ENCODE data around the gene PDE4A. TPM values are rescaled to one million over a fixed set of nuclear protein-coding genes. Genes with fewer than 3 reads are reported as not detected.

The PDE4A gene
- total and polyA plus RNA-seq, 2 of the 8 experiments (the other 6 are each of a cell fraction or from before 2014, with no cell fraction given) = 2.0 to 4.4 TPM

GRCh38 chr19:10418485-10419199, 1.7 kb upstream of the PDE4A start:
- 5% methylated on average over 24 of the region's 32 CpGs; no CpG with 5 or more reads in 1 of the 2 experiments for WGBS, 2 experiments (ENCODE audit: extremely low coverage in 1 of 2, insufficient coverage in 1 of 2, insufficient read length in 1 of 2, insufficient replicate concordance in 2 of 2, low coverage in 1 of 2, low lambda C conversion rate in 2 of 2, missing lambda C conversion rate in 1 of 2)
- Histone ChIP-seq H3K9ac (replicated peaks in 1 of 4; ENCODE audit: extremely low read depth in 1 of 4, low read depth in 3 of 4, low read length in 3 of 4) (no peak overlapping the region), H3K4ac (replicated peaks; ENCODE audit: insufficient read length, low read depth, low read length) (no peak overlapping the region), H2AFZ (ENCODE audit: low read length) (no peak overlapping the region), H3K23ac (ENCODE audit: insufficient read length) (no peak overlapping the region), H3K36me3 (ENCODE audit: control insufficient read depth in 2 of 4, insufficient read depth in 4 of 4, low read length in 3 of 4) (no peaks in the 10 kb centered on the region), H3K18ac (ENCODE audit: extremely low read depth, low read length) (no peak overlapping the region), H2BK5ac (ENCODE audit: low read depth, low read length) (no peak overlapping the region), H3K27me3 (replicated peaks in 1 of 4; ENCODE audit: control insufficient read depth in 3 of 4, extremely low read depth in 1 of 4, insufficient read depth in 3 of 4, low read length in 3 of 4) (peaks cover 39 to 82% (median 71%) of the 10 kb centered on the region in 4 experiments), H4K5ac (ENCODE audit: insufficient read length, low read depth, low read length) (no peak overlapping the region), H3K4me1 (replicated peaks in 1 of 4; ENCODE audit: control insufficient read depth in 3 of 4, insufficient read depth in 4 of 4, low read length in 3 of 4) (peaks cover 5 to 26% (median 13%) of the 10 kb centered on the region in 4 experiments), H4K20me1 (replicated peaks in 1 of 2; ENCODE audit: control insufficient read depth in 1 of 2, insufficient read depth in 2 of 2, low read length in 2 of 2) (peaks cover 0 to 15% of the 10 kb centered on the region in 2 experiments), H3K9me3 (ENCODE audit: insufficient read depth in 2 of 2, low read depth in 1 of 2, low read length in 1 of 2) (peaks cover 0 to 2% of the 10 kb centered on the region in 2 experiments; a peak in 1 of 4 replicates), H2BK120ac (replicated peaks; ENCODE audit: low read depth, low read length) (no peak overlapping the region), H2BK20ac (ENCODE audit: low read length) (no peak overlapping the region; the same call in 1 of the 2 replicates), H4K8ac (ENCODE audit: extremely low read depth, insufficient read depth, low read length) (no peak overlapping the region), H3K79me2 (ENCODE audit: control insufficient read depth in 1 of 2, insufficient read depth in 2 of 2, low read length in 2 of 2) (no peaks in the 10 kb centered on the region), H2BK15ac (ENCODE audit: low read length) (no peak overlapping the region), H3K14ac (ENCODE audit: insufficient read length) (no peak overlapping the region), H3K4me2 (ENCODE audit: insufficient read depth in 1 of 2, low read depth in 2 of 2, low read length in 2 of 2) (peak overlapping the region; percentile 98), H2AK5ac (ENCODE audit: low read depth, low read length) (no peak overlapping the region), H3K56ac (replicated peaks; ENCODE audit: insufficient read length, low read depth, low read length) (no peak overlapping the region), H3K23me2 (ENCODE audit: low read depth, low read length) (peaks cover 14% of the 10 kb centered on the region; the same call in 1 of the 2 replicates), H2BK12ac (ENCODE audit: low read depth, low read length) (no peak overlapping the region), H4K91ac (replicated peaks; ENCODE audit: insufficient read length, low read length) (peak overlapping the region; percentile 22), H3K27ac (ENCODE audit: low read depth, low read length) (no peak overlapping the region), H3K79me1 (ENCODE audit: low read depth, low read length) (no peaks in the 10 kb centered on the region), H3K4me3 (ENCODE audit: extremely low read depth in 1 of 4, insufficient read depth in 2 of 4, low read depth in 3 of 4, low read length in 4 of 4) (peak overlapping the region in 3 of 4 experiments; percentile 37 to 60 (median 55); a peak in 7 of 8 replicates)
- ChIA-PET POLR2A (ENCODE audit: partially characterized antibody) (interaction anchor here (0.6 to 5.0 kb wide), 3 partner anchors 14 to 98 kb away, joined by 3 to 33 read pairs (median 3); partner anchors contain the start of genes CDC37 and S1PR5), CTCF (ENCODE audit: partially characterized antibody) (interaction anchor here (0.9 to 9.4 kb wide), 13 partner anchors 11 to 393 kb away, joined by 3 to 172 read pairs (median 5); partner anchors contain the start of gene CDC37)
- no peak for TF ChIP-seq ATF2 (IDR thresholded peaks at IDR 0.05; ENCODE audit: low read length)
- TF ChIP-seq TAF1 (IDR thresholded peaks at IDR 0.05; ENCODE audit: low read depth, low read length) = no peak
- no peak for TF ChIP-seq GTF2F1 (IDR thresholded peaks at IDR 0.05; ENCODE audit: borderline replicate concordance, low read depth, low read length)
- TF ChIP-seq CBX8 (IDR thresholded peaks at IDR 0.05; ENCODE audit: borderline replicate concordance, low read depth, low read length) = no peak
- FAIRE-seq (no peak), DNase-seq (ENCODE audit: low read depth in 1 of 2, low spot score in 2 of 2) (peak in 1 of 2 experiments; percentile 53)

Data from H1 (cell line).